Measurements from ENCODE around the gene MRTFA.
"Not testable (repeated sequence)": the region's sequence is repeated elsewhere in the genome, so short reads cannot be mapped to it uniquely, and the experiment has no call there.

Gene MRTFA

GRCh38 chr22:40594346-40594745 is 42.2 kb downstream of the MRTFA start:
- FAIRE-seq, result no peak
- TF ChIP-seq SPI1 (IDR thresholded peaks at IDR 0.05; ENCODE audit: low read depth, low read length) (no peak), POU2F2 (IDR thresholded peaks at IDR 0.05; ENCODE audit: low read depth, low read length) (no peak), PAX5 (IDR thresholded peaks at IDR 0.05; ENCODE audit: insufficient read depth, low read length, severe bottlenecking) (no peak), POLR2AphosphoS5 (IDR thresholded peaks at IDR 0.05; ENCODE audit: low read depth, low read length) (no peak), POLR2A (IDR thresholded peaks at IDR 0.05; ENCODE audit: low read depth, low read length) (no peak), TAF1 (IDR thresholded peaks at IDR 0.05; ENCODE audit: low read depth, low read length) (no peak)
- DNase-seq (ENCODE audit: insufficient read length, low spot score), result no peak

- 0 out of 2 replicates have a peak, but pooled peaks have one; percentile 18 for TF ChIP-seq TAF1 (IDR thresholded peaks at IDR 0.05; ENCODE audit: low read depth, low read length)
- TF ChIP-seq POLR2A (IDR thresholded peaks at IDR 0.05; ENCODE audit: low read depth, low read length), result peak; percentile 59; the same call in 1 of the 2 replicates
- TF ChIP-seq POU2F2 (IDR thresholded peaks at IDR 0.05; ENCODE audit: low read depth, low read length), result no peak; the same call in 1 of the 2 replicates
- no peak for TF ChIP-seq POLR2AphosphoS5 (IDR thresholded peaks at IDR 0.05; ENCODE audit: low read depth, low read length)
- no peak for TF ChIP-seq SPI1 (IDR thresholded peaks at IDR 0.05; ENCODE audit: low read depth, low read length)
- no peak for TF ChIP-seq PAX5 (IDR thresholded peaks at IDR 0.05; ENCODE audit: insufficient read depth, low read length, severe bottlenecking)
- FAIRE-seq, result peak; percentile 98
- DNase-seq (ENCODE audit: insufficient read length, low spot score), result no peak
Observed at GRCh38 chr22:40593460-40594273, 42.9 kb downstream of the MRTFA start.

GRCh38 chr22:40592352-40593113 is 44.0 kb downstream of the MRTFA start:
- FAIRE-seq, result no peak
- peak; percentile 54; the same call in 1 of the 2 replicates for TF ChIP-seq POLR2A (IDR thresholded peaks at IDR 0.05; ENCODE audit: low read depth, low read length)
- TF ChIP-seq POLR2AphosphoS5 (IDR thresholded peaks at IDR 0.05; ENCODE audit: low read depth, low read length), result no peak
- 0 out of 2 replicates have a peak, but pooled peaks have one; percentile 38 for TF ChIP-seq POU2F2 (IDR thresholded peaks at IDR 0.05; ENCODE audit: low read depth, low read length)
- no peak for DNase-seq (ENCODE audit: insufficient read length, low spot score)

- TF ChIP-seq SPI1 (IDR thresholded peaks at IDR 0.05; ENCODE audit: low read depth, low read length) (no peak), POU2F2 (IDR thresholded peaks at IDR 0.05; ENCODE audit: low read depth, low read length) (no peak), TAF1 (IDR thresholded peaks at IDR 0.05; ENCODE audit: low read depth, low read length) (no peak), PAX5 (IDR thresholded peaks at IDR 0.05; ENCODE audit: insufficient read depth, low read length, severe bottlenecking) (no peak), POLR2AphosphoS5 (IDR thresholded peaks at IDR 0.05; ENCODE audit: low read depth, low read length) (no peak), POLR2A (IDR thresholded peaks at IDR 0.05; ENCODE audit: low read depth, low read length) (no peak)
- no peak for DNase-seq (ENCODE audit: insufficient read length, low spot score)
- FAIRE-seq, result no peak
Observed at GRCh38 chr22:40588726-40589125, 47.8 kb downstream of the MRTFA start.

- DNase-seq (ENCODE audit: insufficient read length, low spot score) (no peak), FAIRE-seq (no peak)
- TF ChIP-seq TAF1 (IDR thresholded peaks at IDR 0.05; ENCODE audit: low read depth, low read length), result no peak
- TF ChIP-seq POLR2A (IDR thresholded peaks at IDR 0.05; ENCODE audit: low read depth, low read length), result no peak
- no peak for TF ChIP-seq POU2F2 (IDR thresholded peaks at IDR 0.05; ENCODE audit: low read depth, low read length)
- TF ChIP-seq SPI1 (IDR thresholded peaks at IDR 0.05; ENCODE audit: low read depth, low read length), result no peak
- no peak for TF ChIP-seq PAX5 (IDR thresholded peaks at IDR 0.05; ENCODE audit: insufficient read depth, low read length, severe bottlenecking)
- TF ChIP-seq POLR2AphosphoS5 (IDR thresholded peaks at IDR 0.05; ENCODE audit: low read depth, low read length), result no peak
Observed at GRCh38 chr22:40586781-40587180, 49.7 kb downstream of the MRTFA start.

GRCh38 chr22:40585310-40585751 is 51.2 kb downstream of the MRTFA start:
- TF ChIP-seq TAF1 (IDR thresholded peaks at IDR 0.05; ENCODE audit: low read depth, low read length) (no peak), POU2F2 (IDR thresholded peaks at IDR 0.05; ENCODE audit: low read depth, low read length) (no peak), POLR2A (IDR thresholded peaks at IDR 0.05; ENCODE audit: low read depth, low read length) (no peak), POLR2AphosphoS5 (IDR thresholded peaks at IDR 0.05; ENCODE audit: low read depth, low read length) (no peak), PAX5 (IDR thresholded peaks at IDR 0.05; ENCODE audit: insufficient read depth, low read length, severe bottlenecking) (no peak), SPI1 (IDR thresholded peaks at IDR 0.05; ENCODE audit: low read depth, low read length) (no peak)
- DNase-seq (ENCODE audit: insufficient read length, low spot score) (no peak), FAIRE-seq (no peak)

- DNase-seq (ENCODE audit: insufficient read length, low spot score); FAIRE-seq: not testable (repeated sequence)
Observed at GRCh38 chr22:40584766-40585165, 51.8 kb downstream of the MRTFA start.

GRCh38 chr22:40583053-40583741 is 53.3 kb downstream of the MRTFA start:
- peak; percentile 18 for DNase-seq (ENCODE audit: insufficient read length, low spot score)
- peak; percentile 50 for FAIRE-seq
- no peak for TF ChIP-seq POU2F2 (IDR thresholded peaks at IDR 0.05; ENCODE audit: low read depth, low read length)
- no peak for TF ChIP-seq PAX5 (IDR thresholded peaks at IDR 0.05; ENCODE audit: insufficient read depth, low read length, severe bottlenecking)

- no peak for DNase-seq (ENCODE audit: insufficient read length, low spot score)
- FAIRE-seq, result no peak
- no peak for TF ChIP-seq POU2F2 (IDR thresholded peaks at IDR 0.05; ENCODE audit: low read depth, low read length)
- TF ChIP-seq POLR2AphosphoS5 (IDR thresholded peaks at IDR 0.05; ENCODE audit: low read depth, low read length), result no peak
- no peak for TF ChIP-seq PAX5 (IDR thresholded peaks at IDR 0.05; ENCODE audit: insufficient read depth, low read length, severe bottlenecking)
- no peak for TF ChIP-seq SPI1 (IDR thresholded peaks at IDR 0.05; ENCODE audit: low read depth, low read length)
- no peak for TF ChIP-seq TAF1 (IDR thresholded peaks at IDR 0.05; ENCODE audit: low read depth, low read length)
- TF ChIP-seq POLR2A (IDR thresholded peaks at IDR 0.05; ENCODE audit: low read depth, low read length), result no peak
Observed at GRCh38 chr22:40582063-40582462, 54.5 kb downstream of the MRTFA start.
